Putamen (tissue), 1 donor: Measurements from ENCODE around the gene NHEJ1.
A peak's percentile ranks its signal among the peaks of the same experiment; 100 is the strongest.

Source experiments
- DNase-seq: peaks from one replicate; pipeline ENCODE4 v3.0.0-alpha.2; 2016; ENCODE audit warnings: low spot score

NHEJ1 gene

GRCh38 chr2:219057709-219058540, 102.7 kb downstream of the NHEJ1 start:
- DNase-seq: peak; percentile 47

GRCh38 chr2:219056896-219057708, 103.5 kb downstream of the NHEJ1 start:
- no peak for DNase-seq

GRCh38 chr2:219056176-219056895, 104.3 kb downstream of the NHEJ1 start:
- no peak for DNase-seq

- no peak for DNase-seq
Measured at GRCh38 chr2:219054956-219055903, 105.4 kb downstream of the NHEJ1 start.

GRCh38 chr2:219049282-219049681, 111.3 kb downstream of the NHEJ1 start:
- DNase-seq: no peak

GRCh38 chr2:219045937-219046550, 114.6 kb downstream of the NHEJ1 start:
- no peak for DNase-seq

- DNase-seq: no peak
Measured at GRCh38 chr2:219042750-219043149, 117.9 kb downstream of the NHEJ1 start.

GRCh38 chr2:219042157-219042556, 118.5 kb downstream of the NHEJ1 start:
- no peak for DNase-seq

- peak; percentile 61 for DNase-seq
Measured at GRCh38 chr2:219041252-219041651, 119.4 kb downstream of the NHEJ1 start, which contains the start of gene CFAP65. Gene CFAP65 (minus strand): TSS chr2:219041516. CDS start chr2:219039048, 2,468 bp downstream.

- no peak for DNase-seq
Measured at GRCh38 chr2:219038600-219038999, 122.0 kb downstream of the NHEJ1 start.

GRCh38 chr2:219037783-219038499, 122.7 kb downstream of the NHEJ1 start:
- DNase-seq: no peak

GRCh38 chr2:219035942-219036341, 124.7 kb downstream of the NHEJ1 start:
- DNase-seq: no peak

- DNase-seq: no peak
Measured at GRCh38 chr2:219034823-219035222, 125.8 kb downstream of the NHEJ1 start.

- DNase-seq: no peak
Measured at GRCh38 chr2:219032051-219032745, 128.4 kb downstream of the NHEJ1 start.

- no peak for DNase-seq
Measured at GRCh38 chr2:219031005-219031738, 129.4 kb downstream of the NHEJ1 start.

GRCh38 chr2:219030177-219030940, 130.3 kb downstream of the NHEJ1 start:
- DNase-seq: no peak

- DNase-seq: peak; percentile 79
Measured at GRCh38 chr2:219029829-219030165, 130.8 kb downstream of the NHEJ1 start.
